ENCODE measurements around the gene MAP3K14. TPM values are rescaled to one million over a fixed set of nuclear protein-coding genes. Genes with fewer than 3 reads are reported as not detected.

Gene MAP3K14
- total RNA-seq, 1 donor from 2014 or later, result 9.9 TPM

DNA sequence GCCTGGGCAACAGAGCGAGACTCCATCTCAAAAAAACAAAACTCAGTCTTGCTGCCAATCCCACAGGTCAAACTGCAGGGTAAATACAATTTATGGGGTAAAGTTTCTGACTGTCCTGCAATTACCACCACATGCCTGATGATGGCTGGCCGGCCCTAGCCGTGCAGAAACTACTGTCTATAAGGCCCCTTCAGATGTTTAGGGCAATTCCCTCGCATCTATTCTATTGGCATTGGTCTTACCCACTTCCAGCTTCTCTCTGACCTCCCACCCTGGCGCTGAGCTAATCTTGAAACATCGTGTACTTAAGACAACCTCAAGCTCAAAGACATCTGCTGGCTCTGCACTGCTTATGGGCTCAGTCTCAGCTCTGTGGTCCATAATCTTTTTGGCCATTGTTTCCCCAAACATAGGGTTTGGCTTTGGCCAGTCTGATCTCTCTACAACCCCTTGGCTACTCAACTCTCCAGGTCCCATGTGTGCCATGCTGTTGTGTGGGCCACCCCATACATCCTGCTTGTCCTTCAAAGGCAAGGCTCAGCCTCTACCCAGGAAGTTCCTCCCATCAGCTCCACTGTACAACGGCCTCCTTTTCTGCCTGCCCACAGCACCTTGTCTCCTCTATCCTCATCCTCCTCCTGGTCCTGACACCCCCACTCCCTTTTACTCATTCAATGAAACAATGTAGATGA, 16.6 kb downstream of the MAP3K14 start:
- intact Hi-C loops (cut with DNase I), result no loop called here
- Histone ChIP-seq H3K27me3 (no peaks in the 10 kb centered on the region), H3K9me3 (no peaks in the 10 kb centered on the region), H3K36me3 (no peaks in the 10 kb centered on the region), H3K27ac (peak overlapping the region; percentile 17), H3K4me1 (peaks cover 73% of the 10 kb centered on the region), H3K4me3 (no peak overlapping the region)
- DNase-seq (no peak), ATAC-seq (no peak)
- TF ChIP-seq, protein P1, sequence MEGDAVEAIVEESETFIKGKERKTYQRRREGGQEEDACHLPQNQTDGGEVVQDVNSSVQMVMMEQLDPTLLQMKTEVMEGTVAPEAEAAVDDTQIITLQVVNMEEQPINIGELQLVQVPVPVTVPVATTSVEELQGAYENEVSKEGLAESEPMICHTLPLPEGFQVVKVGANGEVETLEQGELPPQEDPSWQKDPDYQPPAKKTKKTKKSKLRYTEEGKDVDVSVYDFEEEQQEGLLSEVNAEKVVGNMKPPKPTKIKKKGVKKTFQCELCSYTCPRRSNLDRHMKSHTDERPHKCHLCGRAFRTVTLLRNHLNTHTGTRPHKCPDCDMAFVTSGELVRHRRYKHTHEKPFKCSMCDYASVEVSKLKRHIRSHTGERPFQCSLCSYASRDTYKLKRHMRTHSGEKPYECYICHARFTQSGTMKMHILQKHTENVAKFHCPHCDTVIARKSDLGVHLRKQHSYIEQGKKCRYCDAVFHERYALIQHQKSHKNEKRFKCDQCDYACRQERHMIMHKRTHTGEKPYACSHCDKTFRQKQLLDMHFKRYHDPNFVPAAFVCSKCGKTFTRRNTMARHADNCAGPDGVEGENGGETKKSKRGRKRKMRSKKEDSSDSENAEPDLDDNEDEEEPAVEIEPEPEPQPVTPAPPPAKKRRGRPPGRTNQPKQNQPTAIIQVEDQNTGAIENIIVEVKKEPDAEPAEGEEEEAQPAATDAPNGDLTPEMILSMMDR (IDR thresholded peaks at IDR 0.05), result no peak

DNA sequence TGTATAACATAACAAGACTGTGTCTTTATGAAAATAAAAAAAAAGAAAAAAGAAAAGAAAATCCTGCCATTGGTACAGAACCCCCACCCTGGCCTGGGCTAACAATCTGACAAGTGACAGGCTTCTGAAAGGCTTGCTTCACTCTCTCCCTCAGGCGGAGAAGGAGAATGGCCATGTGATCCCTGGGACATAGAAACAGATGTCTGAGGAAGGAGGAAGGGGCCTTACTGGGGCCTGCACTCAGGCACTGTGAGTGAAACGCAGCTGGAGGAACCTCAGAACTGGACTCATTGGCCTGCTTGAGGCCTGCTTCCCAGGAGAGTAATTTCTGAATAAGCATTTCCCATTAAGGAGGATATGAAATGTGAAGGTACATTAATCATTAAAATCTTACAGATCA, 17.5 kb downstream of the MAP3K14 start:
- peak; percentile 26 for ATAC-seq
- H3K27ac ChIP-seq, result peak overlapping the region; percentile 36
- no peaks in the 10 kb centered on the region for H3K27me3 ChIP-seq
- intact Hi-C loops (cut with DNase I), result no loop called here
- no peak for DNase-seq
- H3K4me3 ChIP-seq, result no peak overlapping the region
- H3K9me3 ChIP-seq, result no peaks in the 10 kb centered on the region
- TF ChIP-seq, protein P1 (IDR thresholded peaks at IDR 0.05), result no peak
- H3K4me1 ChIP-seq, result peaks cover 80% of the 10 kb centered on the region
- H3K36me3 ChIP-seq, result no peaks in the 10 kb centered on the region

DNA sequence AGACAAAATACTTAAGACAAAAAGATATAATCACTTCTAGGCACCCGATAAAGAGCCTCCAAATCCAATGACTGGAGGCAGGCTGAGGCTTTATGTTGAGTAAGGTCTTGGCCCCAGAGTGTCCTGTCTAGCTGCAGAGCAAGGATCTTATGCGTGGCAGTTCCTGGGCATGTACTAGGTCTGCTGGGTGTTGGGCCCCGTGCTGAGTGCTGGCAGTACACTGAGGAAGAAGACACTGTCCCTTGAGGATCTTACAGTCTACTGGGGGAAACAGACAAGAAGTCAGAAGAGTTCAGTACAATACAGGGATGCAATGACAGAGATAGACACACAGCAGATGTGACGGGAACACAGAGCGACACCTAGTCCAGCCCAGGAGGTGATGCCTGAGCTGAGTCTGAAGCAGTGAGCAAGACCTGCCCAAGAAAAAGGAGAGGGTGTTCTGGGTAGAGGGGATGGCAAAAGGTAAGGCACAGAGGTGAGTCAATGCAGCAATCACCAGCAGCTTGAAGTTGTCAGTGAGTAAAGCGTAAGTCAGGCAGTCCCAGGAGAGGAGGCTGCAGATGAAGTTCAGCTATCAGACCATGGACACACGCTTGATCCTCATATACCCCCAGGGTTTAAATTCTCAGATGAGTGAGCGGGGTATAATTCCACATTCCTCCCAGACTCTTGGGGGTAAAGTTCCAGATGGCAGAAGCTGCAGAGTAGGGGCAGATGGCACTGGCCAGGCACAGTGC, 18.1 kb downstream of the MAP3K14 start:
- ATAC-seq, result no peak
- H3K4me1 ChIP-seq, result peaks cover 84% of the 10 kb centered on the region
- no peak for DNase-seq
- intact Hi-C loops (cut with DNase I), result no loop called here
- no peak overlapping the region for H3K4me3 ChIP-seq
- H3K27me3 ChIP-seq, result no peaks in the 10 kb centered on the region
- TF ChIP-seq, protein P1 (IDR thresholded peaks at IDR 0.05), result no peak
- no peaks in the 10 kb centered on the region for H3K36me3 ChIP-seq
- H3K9me3 ChIP-seq, result no peaks in the 10 kb centered on the region
- peak overlapping the region; percentile 36 for H3K27ac ChIP-seq

DNA sequence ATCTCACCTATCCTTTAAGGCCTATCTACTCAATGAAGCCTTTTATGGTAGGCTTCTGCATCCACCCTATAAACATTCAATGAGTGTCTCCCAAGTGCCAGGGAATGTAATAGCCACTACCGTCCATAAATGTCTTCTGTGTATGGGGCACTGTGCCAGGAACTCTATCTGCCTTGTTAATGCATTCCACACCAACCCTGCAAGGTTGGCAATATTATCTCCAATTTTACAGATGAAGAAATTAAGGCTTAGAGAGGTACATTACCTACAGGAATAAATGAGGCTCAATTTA, 20.0 kb downstream of the MAP3K14 start:
- Histone ChIP-seq H3K9me3 (no peaks in the 10 kb centered on the region), H3K4me1 (peaks cover 86% of the 10 kb centered on the region), H3K4me3 (no peak overlapping the region), H3K27ac (peak overlapping the region; percentile 43), H3K27me3 (no peaks in the 10 kb centered on the region), H3K36me3 (no peaks in the 10 kb centered on the region)
- no peak for DNase-seq
- intact Hi-C loops (cut with DNase I), result no loop called here
- TF ChIP-seq, protein P1 (IDR thresholded peaks at IDR 0.05), result no peak
- ATAC-seq, result no peak

DNA sequence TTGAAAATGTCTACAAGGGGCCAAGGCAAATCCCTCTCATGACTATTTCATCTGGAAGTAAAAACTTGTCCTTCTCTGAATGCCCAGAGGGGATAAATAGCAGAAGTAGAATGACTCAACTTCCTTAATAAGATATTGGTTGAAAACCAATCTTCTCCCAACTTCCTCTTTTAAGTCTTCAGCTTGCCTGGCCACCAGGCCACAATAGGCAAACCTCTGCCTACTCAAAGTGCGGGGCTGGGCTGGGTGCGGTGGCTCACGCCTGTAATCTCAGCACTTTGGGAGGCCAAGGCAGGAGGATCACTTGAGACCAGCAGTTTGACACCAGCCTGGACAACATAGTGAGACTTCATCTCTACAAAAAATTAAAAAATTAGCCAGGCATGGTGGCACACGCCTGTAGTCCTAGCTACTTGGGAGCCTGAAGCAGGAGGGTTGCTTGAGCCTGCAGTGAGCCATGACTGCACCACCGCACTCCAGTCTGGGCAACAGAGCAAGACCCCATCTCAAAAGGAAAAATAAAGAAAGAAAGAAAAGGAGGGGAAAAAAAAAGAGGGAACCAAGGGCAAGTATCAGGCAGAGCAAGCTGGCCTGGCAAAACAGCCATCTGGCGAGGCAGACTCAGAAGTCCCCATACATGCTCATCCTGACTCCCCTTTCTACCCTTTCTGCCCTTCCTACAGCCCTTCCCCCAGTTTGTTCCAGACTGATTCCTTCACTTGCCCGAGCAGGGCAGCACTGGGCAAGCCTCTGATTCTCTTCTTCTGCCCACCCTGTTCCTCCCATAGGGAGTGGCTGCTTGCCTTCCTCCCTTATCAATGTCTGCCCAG, 20.6 kb downstream of the MAP3K14 start:
- Histone ChIP-seq H3K27ac (peak overlapping the region; percentile 43), H3K4me3 (no peak overlapping the region), H3K9me3 (no peaks in the 10 kb centered on the region), H3K36me3 (no peaks in the 10 kb centered on the region), H3K27me3 (no peaks in the 10 kb centered on the region), H3K4me1 (peaks cover 90% of the 10 kb centered on the region)
- DNase-seq (no peak), ATAC-seq (peak; percentile 47)
- TF ChIP-seq, protein P1 (IDR thresholded peaks at IDR 0.05), result no peak
- intact Hi-C loops (cut with DNase I), result no loop called here

Data from upper lobe of right lung (tissue), 1 donor.